GM23338 (cell line): ENCODE results near the gene NFIB. TPM values are rescaled to one million over a fixed set of nuclear protein-coding genes. Genes with fewer than 3 reads are reported as not detected.

Experiments
- ATAC-seq: fragments of 200-7000 bp; cut with Tn5 transposase; 3 replicates; pipeline ENCODE4 v1.9.1; 2020
- DNase-seq: peaks from one replicate; pipeline ENCODE4 v3.0.0-alpha.2; 2015; ENCODE audit warnings: low spot score
- H2AFZ ChIP-seq: fragments of 200-600 bp; sonication (generic); 2 replicates; pipeline ENCODE4 v1.8.0; 2016; ENCODE audit warnings: antibody characterized with exemption, mild to moderate bottlenecking, moderate library complexity
- H3F3A ChIP-seq: fragments of 200-600 bp; sonication (generic); replicated peaks from 2 replicates; pipeline ENCODE4 v1.8.0; 2017; ENCODE audit warnings: antibody characterized with exemption, mixed run types, low read depth
- H3K27ac ChIP-seq: fragments of 200-600 bp; sonication (generic); 2 replicates; pipeline ENCODE4 v1.6.1; 2016; ENCODE audit warnings: low read depth
- H3K27me3 ChIP-seq: fragments of 200-600 bp; sonication (generic); 2 replicates; pipeline ENCODE4 v1.8.0; 2016; ENCODE audit warnings: mild to moderate bottlenecking, mixed run types, moderate library complexity; ENCODE audit not compliant: insufficient read depth
- H3K36me3 ChIP-seq: fragments of 200-600 bp; sonication (generic); 2 replicates; pipeline ENCODE4 v1.8.0; 2016; ENCODE audit warnings: mild to moderate bottlenecking; ENCODE audit not compliant: insufficient read depth
- H3K4me1 ChIP-seq: fragments of 200-600 bp; sonication (generic); 2 replicates; pipeline ENCODE4 v1.8.0; 2016; ENCODE audit warnings: mild to moderate bottlenecking, moderate library complexity; ENCODE audit not compliant: insufficient read depth
- H3K4me2 ChIP-seq: fragments of 200-600 bp; sonication (generic); 2 replicates; pipeline ENCODE4 v1.7.1; 2017; ENCODE audit warnings: mixed run types
- H3K4me3 ChIP-seq: fragments of 200-600 bp; sonication (generic); 2 replicates; pipeline ENCODE4 v1.6.1; 2016; ENCODE audit warnings: mixed run types
- H3K79me2 ChIP-seq: fragments of 200-600 bp; sonication (generic); replicated peaks from 2 replicates; pipeline ENCODE4 v1.8.0; 2017; ENCODE audit warnings: mild to moderate bottlenecking; ENCODE audit not compliant: insufficient read depth
- H3K9me2 ChIP-seq: fragments of 200-600 bp; sonication (generic); 2 replicates; pipeline ENCODE4 v1.8.0; 2017; ENCODE audit not compliant: insufficient read depth
- H4K20me1 ChIP-seq: fragments of 200-600 bp; sonication (generic); replicated peaks from 2 replicates; pipeline ENCODE4 v1.8.0; 2017; ENCODE audit warnings: mild to moderate bottlenecking; ENCODE audit not compliant: insufficient read depth
- H3K27ac Mint-ChIP-seq: 2 replicates; pipeline ENCODE4 v1.8.0; 2020; ENCODE audit warnings: inconsistent platforms, mild to moderate bottlenecking, moderate library complexity, mixed read lengths
- H3K27me3 Mint-ChIP-seq: 3 replicates; pipeline ENCODE4 v1.8.0; 2022; ENCODE audit warnings: low read depth, mild to moderate bottlenecking, moderate library complexity, mixed read lengths, inconsistent platforms; ENCODE audit not compliant: insufficient read depth, poor library complexity
- H3K36me3 Mint-ChIP-seq: 3 replicates; pipeline ENCODE4 v1.8.0; 2021; ENCODE audit warnings: low read depth, mild to moderate bottlenecking, inconsistent platforms, moderate library complexity, mixed read lengths
- H3K4me1 Mint-ChIP-seq: 3 replicates; pipeline ENCODE4 v1.8.0; 2020; ENCODE audit warnings: mild to moderate bottlenecking, inconsistent platforms, mixed read lengths
- H3K4me3 Mint-ChIP-seq: 3 replicates; pipeline ENCODE4 v1.8.0; 2021; ENCODE audit warnings: moderate library complexity, mild to moderate bottlenecking, inconsistent platforms, mixed read lengths
- H3K9me3 Mint-ChIP-seq: 3 replicates; pipeline ENCODE4 v1.8.0; 2020; ENCODE audit warnings: moderate library complexity, mild to moderate bottlenecking, inconsistent platforms, mixed read lengths
- CREB1 ChIP-seq: fragments of 250-450 bp; sonication (Bioruptor Pico); IDR thresholded peaks from 2 replicates; pipeline ENCODE4 v1.5.0; 2020; ENCODE audit warnings: low read depth, mild to moderate bottlenecking, moderate library complexity
- CTCF ChIP-seq, 2 experiments: fragments of 200-600 bp in 1 of 2; sonication (generic) in 1 of 2; conservative IDR thresholded peaks; 2 replicates each; pipeline versions ENCODE4 v1.5.1 to v1.6.1; 2016 to 2017; ENCODE audit warnings: antibody characterized with exemption in 2 of 2, low read depth in 2 of 2, mild to moderate bottlenecking in 2 of 2, moderate library complexity in 1 of 2
- NANOG ChIP-seq: IDR thresholded peaks from 2 replicates; pipeline ENCODE4 v1.6.1; 2016; ENCODE audit warnings: antibody characterized with exemption, borderline replicate concordance
- POLR2AphosphoS5 ChIP-seq: IDR thresholded peaks from 2 replicates; pipeline ENCODE4 v1.6.1; 2016; ENCODE audit warnings: antibody characterized with exemption, low read depth
- REST ChIP-seq: IDR thresholded peaks from one replicate; pipeline ENCODE4 v1.6.1; 2018; ENCODE audit warnings: antibody characterized with exemption; ENCODE audit not compliant: unreplicated experiment
- STAT1 ChIP-seq: IDR thresholded peaks from one replicate; pipeline ENCODE4 v1.6.1; 2016; ENCODE audit warnings: antibody characterized with exemption; ENCODE audit not compliant: unreplicated experiment
- ZNF114 ChIP-seq: fragments of 250-450 bp; sonication (Bioruptor Pico); IDR thresholded peaks from 2 replicates; pipeline ENCODE4 v1.5.0; 2020; ENCODE audit warnings: mild to moderate bottlenecking, moderate library complexity
- ZNF331 ChIP-seq: fragments of 250-450 bp; sonication (Bioruptor Pico); IDR thresholded peaks from 2 replicates; pipeline ENCODE4 v1.5.0; 2020; ENCODE audit warnings: low read depth, mild to moderate bottlenecking, moderate library complexity
- polyA plus RNA-seq: library from polyadenylated mRNA; unstranded; fragments of >200 nt; fragmentation: Nextera tagmentation; extraction: Ambion mirVana; gene quantifications from 2 replicates; pipeline ENCODE4 v1.2.1, GENCODE V29; 2016
- total RNA-seq: library from RNA; depleted of rRNA; stranded (reverse); fragments of >200 nt; shearing (Covaris generic); gene quantifications from 2 replicates; pipeline ENCODE4 v1.2.3, GENCODE V29; 2014
- TF ChIP-seq, protein P1 (sequence below): IDR thresholded peaks from 2 replicates; pipeline ENCODE4 v1.6.1; 2016; ENCODE audit warnings: antibody characterized with exemption

NFIB gene
- total and polyA plus RNA-seq, 2 experiments from 2014 or later, result 3.9 to 4.7 TPM

DNA sequence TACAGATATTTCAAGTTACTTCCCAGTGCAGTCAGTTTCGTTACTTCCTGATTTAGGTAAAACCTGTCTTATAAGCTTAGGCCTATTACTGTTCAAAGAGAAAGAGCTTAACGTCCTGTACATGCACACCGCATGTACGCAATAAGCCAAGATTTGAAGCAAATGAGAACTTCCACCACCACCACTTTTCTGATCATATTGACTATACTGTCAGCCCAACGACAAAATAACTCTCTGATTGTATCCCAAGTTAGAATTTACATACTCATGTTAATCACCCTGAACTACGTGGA lies 5.1 kb downstream of the NFIB start:
- no peak overlapping the region for H3K4me3 ChIP-seq
- H4K20me1 ChIP-seq, result no peaks in the 10 kb centered on the region
- H3K9me2 ChIP-seq, result no peaks in the 10 kb centered on the region
- TF ChIP-seq NANOG, result no peak
- no peak for TF ChIP-seq ZNF114 (CRISPR knock-in tag)
- TF ChIP-seq REST, result no peak
- peaks cover 27% of the 10 kb centered on the region for H3K27me3 ChIP-seq
- no peaks in the 10 kb centered on the region for H3K36me3 ChIP-seq
- DNase-seq (no peak), ATAC-seq (no peak)
- H2AFZ ChIP-seq, result no peak overlapping the region
- H3K79me2 ChIP-seq, result peaks cover 33% of the 10 kb centered on the region
- H3K4me2 ChIP-seq, result no peak overlapping the region
- H3K36me3 Mint-ChIP-seq, result peaks cover 3% of the 10 kb centered on the region; the same call in 1 of the 3 replicates
- H3K4me1 ChIP-seq, result peaks cover 21% of the 10 kb centered on the region
- H3K27ac ChIP-seq, result no peak overlapping the region
- no peak overlapping the region for H3K27ac Mint-ChIP-seq
- peaks cover 17% of the 10 kb centered on the region for H3K27me3 Mint-ChIP-seq
- H3F3A ChIP-seq, result peaks cover 7% of the 10 kb centered on the region; the same call in 1 of the 2 replicates
- H3K4me1 Mint-ChIP-seq, result peaks cover 39% of the 10 kb centered on the region
- H3K9me3 Mint-ChIP-seq, result no peaks in the 10 kb centered on the region
- no peak overlapping the region for H3K4me3 Mint-ChIP-seq

DNA sequence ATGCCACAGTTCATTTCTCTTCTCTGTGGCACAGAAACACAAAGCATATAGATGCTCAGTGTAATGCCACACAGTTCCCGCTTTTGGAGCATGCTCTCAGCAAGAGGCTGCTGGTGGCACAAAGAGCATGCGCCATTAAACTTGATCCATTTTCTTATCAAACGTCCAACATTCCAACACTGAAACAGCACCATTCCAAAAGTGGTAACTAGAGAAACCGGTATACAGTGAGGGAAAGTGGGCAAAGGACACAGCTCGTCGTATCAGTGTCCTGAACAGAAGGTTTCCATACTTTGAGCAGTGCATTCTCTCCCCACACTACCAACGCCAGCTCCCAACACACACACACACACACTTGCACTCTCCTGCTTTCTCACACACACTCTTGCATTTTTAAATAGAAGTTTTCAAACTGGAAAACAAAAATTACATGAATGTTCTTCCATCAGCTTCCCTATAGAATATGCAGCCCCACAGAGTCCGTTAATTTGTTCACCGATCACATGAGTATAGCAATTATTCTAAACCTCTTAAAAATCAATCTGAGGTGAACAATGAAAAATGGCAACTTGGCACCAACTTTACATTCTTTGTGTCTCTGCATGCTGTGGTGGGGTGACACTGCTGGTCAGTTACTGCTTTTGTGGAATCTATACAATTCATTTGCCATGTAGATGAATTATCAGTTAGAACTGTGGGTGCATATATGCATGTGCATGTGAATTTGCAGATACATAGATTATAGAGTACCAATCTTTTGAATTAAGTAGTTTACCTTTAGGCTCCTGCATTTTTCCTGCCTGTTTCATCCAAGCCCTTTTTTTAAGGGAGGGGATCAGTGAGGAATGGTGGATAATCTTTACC lies 5.7 kb downstream of the NFIB start:
- Histone ChIP-seq H3K4me3 (no peak overlapping the region), H3K9me2 (no peaks in the 10 kb centered on the region), H3K79me2 (peaks cover 33% of the 10 kb centered on the region), H3K4me2 (no peak overlapping the region), H4K20me1 (no peaks in the 10 kb centered on the region), H3K27ac (no peak overlapping the region), H2AFZ (no peak overlapping the region), H3F3A (peaks cover 3% of the 10 kb centered on the region; the same call in 1 of the 2 replicates), H3K36me3 (no peaks in the 10 kb centered on the region), H3K27me3 (peaks cover 23% of the 10 kb centered on the region), H3K4me1 (peaks cover 21% of the 10 kb centered on the region)
- H3K4me1 Mint-ChIP-seq, result peaks cover 39% of the 10 kb centered on the region
- H3K27ac Mint-ChIP-seq, result no peak overlapping the region
- H3K36me3 Mint-ChIP-seq, result peaks cover 3% of the 10 kb centered on the region; the same call in 1 of the 3 replicates
- peaks cover 12% of the 10 kb centered on the region for H3K27me3 Mint-ChIP-seq
- DNase-seq (no peak), ATAC-seq (no peak)
- H3K9me3 Mint-ChIP-seq, result no peaks in the 10 kb centered on the region
- no peak for TF ChIP-seq CREB1 (CRISPR knock-in tag)
- no peak for TF ChIP-seq STAT1
- TF ChIP-seq REST, result no peak
- no peak for TF ChIP-seq POLR2AphosphoS5
- no peak for TF ChIP-seq ZNF114 (CRISPR knock-in tag)
- TF ChIP-seq, protein P1, sequence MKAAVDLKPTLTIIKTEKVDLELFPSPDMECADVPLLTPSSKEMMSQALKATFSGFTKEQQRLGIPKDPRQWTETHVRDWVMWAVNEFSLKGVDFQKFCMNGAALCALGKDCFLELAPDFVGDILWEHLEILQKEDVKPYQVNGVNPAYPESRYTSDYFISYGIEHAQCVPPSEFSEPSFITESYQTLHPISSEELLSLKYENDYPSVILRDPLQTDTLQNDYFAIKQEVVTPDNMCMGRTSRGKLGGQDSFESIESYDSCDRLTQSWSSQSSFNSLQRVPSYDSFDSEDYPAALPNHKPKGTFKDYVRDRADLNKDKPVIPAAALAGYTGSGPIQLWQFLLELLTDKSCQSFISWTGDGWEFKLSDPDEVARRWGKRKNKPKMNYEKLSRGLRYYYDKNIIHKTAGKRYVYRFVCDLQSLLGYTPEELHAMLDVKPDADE, result no peak
- TF ChIP-seq CTCF (conservative IDR thresholded peaks at IDR 0.05; ENCODE audit: low read depth in 2 of 2), result no peak
- no peak for TF ChIP-seq ZNF331 (CRISPR knock-in tag)
- H3K4me3 Mint-ChIP-seq, result no peak overlapping the region
